NCI-H2081 treated with DMSO at 0.1 percent for 48 hours (cell line): ENCODE measurements around the gene C10orf95.

Source experiments
- DNase-seq: peaks from one replicate; lab custom pipeline; 2025; lab: John Stamatoyannopoulos, UW

C10orf95 gene

GRCh38 chr10:102416283-102416682, 35.1 kb downstream of the C10orf95 start:
- DNase-seq: no peak

- DNase-seq: no peak
Measured at GRCh38 chr10:102414749-102415148, 36.6 kb downstream of the C10orf95 start.

GRCh38 chr10:102413806-102414561, 37.4 kb downstream of the C10orf95 start:
- DNase-seq: no peak

- no peak for DNase-seq
Measured at GRCh38 chr10:102413053-102413705, 38.2 kb downstream of the C10orf95 start.

GRCh38 chr10:102412293-102412692, 39.0 kb downstream of the C10orf95 start:
- no peak for DNase-seq

- no peak for DNase-seq
Measured at GRCh38 chr10:102411341-102412255, 39.7 kb downstream of the C10orf95 start.

- no peak for DNase-seq
Measured at GRCh38 chr10:102410429-102411073, 40.8 kb downstream of the C10orf95 start.

GRCh38 chr10:102409604-102410428, 41.5 kb downstream of the C10orf95 start:
- no peak for DNase-seq

GRCh38 chr10:102408728-102409603, 42.4 kb downstream of the C10orf95 start:
- no peak for DNase-seq

GRCh38 chr10:102408131-102408727, 43.1 kb downstream of the C10orf95 start:
- no peak for DNase-seq

GRCh38 chr10:102407425-102408130, 43.8 kb downstream of the C10orf95 start:
- no peak for DNase-seq

- DNase-seq: no peak
Measured at GRCh38 chr10:102406815-102407214, 44.5 kb downstream of the C10orf95 start.

- DNase-seq: no peak
Measured at GRCh38 chr10:102405632-102406031, 45.7 kb downstream of the C10orf95 start.

GRCh38 chr10:102405108-102405571, 46.2 kb downstream of the C10orf95 start:
- no peak for DNase-seq

- DNase-seq: no peak
Measured at GRCh38 chr10:102404361-102405107, 46.8 kb downstream of the C10orf95 start.

- DNase-seq: no peak
Measured at GRCh38 chr10:102403115-102403514, 48.2 kb downstream of the C10orf95 start.

GRCh38 chr10:102402512-102402896, 48.8 kb downstream of the C10orf95 start:
- DNase-seq: no peak
